ENCODE data around the gene MCEE. TPM values are rescaled to one million over a fixed set of nuclear protein-coding genes. Genes with fewer than 3 reads are reported as not detected.

The MCEE gene
- total and polyA plus RNA-seq, 7 experiments from 2014 or later, result 11.6 to 38.0 (median 18.9) TPM

DNA sequence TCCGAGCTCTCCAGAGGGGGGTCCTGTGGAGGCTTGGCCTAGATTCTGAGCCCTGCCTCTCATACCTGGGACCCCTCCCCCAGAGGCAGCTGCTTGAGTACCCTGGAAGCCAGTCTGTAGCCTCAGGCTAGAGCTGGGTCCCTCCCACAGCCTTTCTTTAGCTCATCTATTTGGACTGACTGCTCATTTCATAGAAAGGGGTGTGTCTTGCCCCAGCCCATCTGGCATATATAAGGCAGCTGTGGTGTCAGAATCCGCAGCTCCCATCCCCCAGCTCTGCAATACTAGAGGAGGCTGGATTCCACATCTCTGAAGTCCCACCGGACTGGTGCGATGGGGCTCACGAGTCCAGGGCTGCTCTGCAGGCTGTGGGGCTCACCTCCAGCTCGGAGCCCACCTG, 26.5 kb upstream of the MCEE start:
- Histone ChIP-seq H3K27me3 (ENCODE audit: control insufficient read depth in 2 of 2, insufficient read depth in 2 of 2, low read length in 2 of 2) (no peaks in the 10 kb centered on the region), H3K4me3 (ENCODE audit: low read length) (no peak overlapping the region), H3K36me3 (ENCODE audit: control insufficient read depth in 2 of 3, insufficient read depth in 3 of 3, low read length in 3 of 3) (no peaks in the 10 kb centered on the region), H3K9me3 (ENCODE audit: control insufficient read depth in 2 of 3, low read length in 3 of 3) (no peaks in the 10 kb centered on the region), H3K27ac (ENCODE audit: low read depth, low read length) (no peak overlapping the region), H3K4me1 (ENCODE audit: control insufficient read depth in 2 of 2, insufficient read depth in 2 of 2, low read length in 2 of 2) (no peaks in the 10 kb centered on the region)
- intact Hi-C loops (cut with micrococcal nuclease), result loop anchor here in 1 of 2 donors (5.0 kb wide), 2 partner anchors 141 to 176 kb away; partner anchors contain the start of gene ZNF638
- ATAC-seq, result no peak
- Mint-ChIP-seq H3K27ac (no peak overlapping the region), H3K27me3 (peaks cover 0 to 6% (median 4%) of the 10 kb centered on the region in 5 donors), H3K9me3 (no peaks in the 10 kb centered on the region), H3K4me3 (no peak overlapping the region), H3K36me3 (no peaks in the 10 kb centered on the region), H3K4me1 (peaks cover 5 to 10% (median 7%) of the 10 kb centered on the region in 7 donors)
- ChIA-PET CTCF (interaction anchor here (0.8 to 1.4 kb wide), 2 partner anchors 125 to 354 kb away, joined by 3 to 4 read pairs; no protein-coding TSS in a partner anchor), POLR2A (no interaction called here)
- no peak for DNase-seq

DNA sequence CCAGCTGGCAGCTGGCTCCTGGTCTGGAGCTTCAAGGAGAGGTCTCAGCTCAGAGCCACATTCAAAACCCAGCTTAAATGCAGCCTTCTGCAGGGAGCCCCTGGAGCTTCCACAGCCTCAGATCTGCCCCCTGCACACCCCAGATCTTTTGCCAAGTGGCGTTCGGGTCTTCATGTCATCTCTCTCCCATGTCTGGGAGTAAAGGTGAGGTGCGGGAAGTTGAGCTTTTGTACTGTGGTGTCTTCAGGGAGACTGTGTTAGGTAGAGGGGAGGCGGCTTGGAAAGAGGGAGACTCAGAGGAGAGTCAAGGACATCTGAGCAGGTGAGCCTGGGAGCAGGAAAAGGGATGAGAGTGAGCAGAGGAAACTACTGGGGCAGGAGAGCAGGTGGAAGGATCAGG, 25.8 kb upstream of the MCEE start:
- H3K27ac Mint-ChIP-seq, result no peak overlapping the region
- intact Hi-C loops (cut with micrococcal nuclease), result loop anchor here in 1 of 2 donors (5.0 kb wide), 2 partner anchors 141 to 176 kb away; partner anchors contain the start of gene ZNF638
- CTCF ChIA-PET, result interaction anchor here (0.7 to 2.0 kb wide), 4 partner anchors 11 to 355 kb away, joined by 3 to 8 read pairs (median 5); no protein-coding TSS in a partner anchor
- DNase-seq (no peak), ATAC-seq (no peak)
- H3K4me1 Mint-ChIP-seq, result peaks cover 5 to 10% (median 7%) of the 10 kb centered on the region in 7 donors
- H3K4me1 ChIP-seq (ENCODE audit: control insufficient read depth in 2 of 2, insufficient read depth in 2 of 2, low read length in 2 of 2), result no peaks in the 10 kb centered on the region
- no peak overlapping the region for H3K4me3 ChIP-seq (ENCODE audit: low read length)
- no peak overlapping the region for H3K27ac ChIP-seq (ENCODE audit: low read depth, low read length)
- H3K4me3 Mint-ChIP-seq, result peak overlapping the region in 2 of 10 donors; percentile 8 to 18
- no peaks in the 10 kb centered on the region for H3K27me3 ChIP-seq (ENCODE audit: control insufficient read depth in 2 of 2, insufficient read depth in 2 of 2, low read length in 2 of 2)
- no peaks in the 10 kb centered on the region for H3K9me3 Mint-ChIP-seq
- H3K27me3 Mint-ChIP-seq, result peaks cover 0 to 6% (median 4%) of the 10 kb centered on the region in 5 donors
- peaks cover 0 to under 1% (median 0%) of the 10 kb centered on the region in 3 experiments for H3K36me3 ChIP-seq (ENCODE audit: control insufficient read depth in 2 of 3, insufficient read depth in 3 of 3, low read length in 3 of 3)
- H3K36me3 Mint-ChIP-seq, result peaks cover 0 to 2% (median 0%) of the 10 kb centered on the region in 5 donors
- no peaks in the 10 kb centered on the region for H3K9me3 ChIP-seq (ENCODE audit: control insufficient read depth in 2 of 3, low read length in 3 of 3)
- POLR2A ChIA-PET, result no interaction called here

DNA sequence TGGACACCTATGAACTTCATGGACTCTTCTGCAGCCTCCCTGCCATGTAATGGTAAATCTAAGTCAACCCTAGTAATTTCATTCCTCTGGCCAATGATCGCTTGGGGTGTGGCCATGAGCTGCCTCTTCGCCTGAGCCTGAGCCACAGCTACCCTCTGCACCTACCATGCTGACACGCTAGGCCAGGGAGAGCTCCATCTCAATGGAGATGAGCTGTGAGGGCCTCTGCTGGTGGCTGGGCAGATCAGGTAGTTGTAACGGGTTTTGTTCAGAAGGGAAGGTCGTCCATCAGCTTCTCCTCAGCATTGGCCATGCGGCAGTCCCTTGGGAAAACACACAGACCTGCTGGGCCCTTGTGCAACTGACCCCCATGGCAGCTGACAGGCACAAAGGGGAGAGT, 24.8 kb upstream of the MCEE start:
- ChIA-PET POLR2A (no interaction called here), CTCF (interaction anchor here (1.8 to 2.0 kb wide), 2 partner anchors 10 to 144 kb away, joined by 6 to 8 read pairs; no protein-coding TSS in a partner anchor)
- no peak overlapping the region for H3K27ac ChIP-seq (ENCODE audit: low read depth, low read length)
- H3K27me3 Mint-ChIP-seq, result peaks cover 0 to 6% (median 4%) of the 10 kb centered on the region in 5 donors
- no peaks in the 10 kb centered on the region for H3K27me3 ChIP-seq (ENCODE audit: control insufficient read depth in 2 of 2, insufficient read depth in 2 of 2, low read length in 2 of 2)
- H3K9me3 ChIP-seq (ENCODE audit: control insufficient read depth in 2 of 3, low read length in 3 of 3), result no peaks in the 10 kb centered on the region
- H3K4me3 Mint-ChIP-seq, result no peak overlapping the region
- H3K4me3 ChIP-seq (ENCODE audit: low read length), result no peak overlapping the region
- intact Hi-C loops (cut with micrococcal nuclease), result loop anchor here in 1 of 2 donors (5.0 kb wide), 2 partner anchors 143 to 178 kb away; partner anchors contain the start of gene ZNF638
- H3K4me1 ChIP-seq (ENCODE audit: control insufficient read depth in 2 of 2, insufficient read depth in 2 of 2, low read length in 2 of 2), result no peaks in the 10 kb centered on the region
- no peak overlapping the region for H3K27ac Mint-ChIP-seq
- H3K4me1 Mint-ChIP-seq, result peaks cover 5 to 10% (median 7%) of the 10 kb centered on the region in 7 donors
- H3K9me3 Mint-ChIP-seq, result no peaks in the 10 kb centered on the region
- DNase-seq, result no peak
- H3K36me3 Mint-ChIP-seq, result peaks cover 4 to 9% (median 5%) of the 10 kb centered on the region in 5 donors
- peak; percentile 33 for ATAC-seq
- peaks cover 0 to 11% (median 0%) of the 10 kb centered on the region in 3 experiments for H3K36me3 ChIP-seq (ENCODE audit: control insufficient read depth in 2 of 3, insufficient read depth in 3 of 3, low read length in 3 of 3)

DNA sequence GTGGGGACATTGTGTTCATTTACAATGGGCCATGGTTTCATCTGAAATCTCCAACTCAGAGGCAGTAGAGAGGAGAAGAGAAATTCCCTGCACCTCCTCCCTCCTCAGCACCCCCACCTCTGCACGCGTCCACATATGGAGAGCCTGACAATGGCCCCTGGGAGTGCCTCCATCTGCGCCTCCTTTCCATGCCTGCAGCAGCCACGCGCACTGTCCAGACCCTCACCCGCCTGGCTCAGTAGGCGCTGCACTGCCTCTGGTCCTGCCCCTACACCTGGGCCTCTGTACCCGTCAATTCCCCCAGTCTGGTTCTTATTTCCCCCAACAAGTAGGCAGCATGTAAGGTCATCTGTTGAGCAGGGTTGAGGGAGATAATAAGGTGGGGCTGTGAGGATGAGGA, 24.2 kb upstream of the MCEE start:
- no peaks in the 10 kb centered on the region for H3K4me1 ChIP-seq (ENCODE audit: control insufficient read depth in 2 of 2, insufficient read depth in 2 of 2, low read length in 2 of 2)
- Mint-ChIP-seq H3K27ac (no peak overlapping the region), H3K4me3 (no peak overlapping the region), H3K27me3 (peaks cover 0 to 6% (median 4%) of the 10 kb centered on the region in 5 donors), H3K36me3 (peaks cover 4 to 13% (median 6%) of the 10 kb centered on the region in 5 donors), H3K9me3 (no peaks in the 10 kb centered on the region), H3K4me1 (peaks cover 5 to 10% (median 7%) of the 10 kb centered on the region in 7 donors)
- intact Hi-C loops (cut with micrococcal nuclease), result no loop called here
- no peak overlapping the region for H3K27ac ChIP-seq (ENCODE audit: low read depth, low read length)
- H3K4me3 ChIP-seq (ENCODE audit: low read length), result no peak overlapping the region
- DNase-seq, result no peak
- no peaks in the 10 kb centered on the region for H3K27me3 ChIP-seq (ENCODE audit: control insufficient read depth in 2 of 2, insufficient read depth in 2 of 2, low read length in 2 of 2)
- H3K9me3 ChIP-seq (ENCODE audit: control insufficient read depth in 2 of 3, low read length in 3 of 3), result no peaks in the 10 kb centered on the region
- no peak for ATAC-seq
- ChIA-PET CTCF (interaction anchor here (1.8 to 2.0 kb wide), 2 partner anchors 10 to 145 kb away, joined by 6 to 8 read pairs; no protein-coding TSS in a partner anchor), POLR2A (no interaction called here)
- peaks cover 0 to 16% (median 0%) of the 10 kb centered on the region in 3 experiments for H3K36me3 ChIP-seq (ENCODE audit: control insufficient read depth in 2 of 3, insufficient read depth in 3 of 3, low read length in 3 of 3)

DNA sequence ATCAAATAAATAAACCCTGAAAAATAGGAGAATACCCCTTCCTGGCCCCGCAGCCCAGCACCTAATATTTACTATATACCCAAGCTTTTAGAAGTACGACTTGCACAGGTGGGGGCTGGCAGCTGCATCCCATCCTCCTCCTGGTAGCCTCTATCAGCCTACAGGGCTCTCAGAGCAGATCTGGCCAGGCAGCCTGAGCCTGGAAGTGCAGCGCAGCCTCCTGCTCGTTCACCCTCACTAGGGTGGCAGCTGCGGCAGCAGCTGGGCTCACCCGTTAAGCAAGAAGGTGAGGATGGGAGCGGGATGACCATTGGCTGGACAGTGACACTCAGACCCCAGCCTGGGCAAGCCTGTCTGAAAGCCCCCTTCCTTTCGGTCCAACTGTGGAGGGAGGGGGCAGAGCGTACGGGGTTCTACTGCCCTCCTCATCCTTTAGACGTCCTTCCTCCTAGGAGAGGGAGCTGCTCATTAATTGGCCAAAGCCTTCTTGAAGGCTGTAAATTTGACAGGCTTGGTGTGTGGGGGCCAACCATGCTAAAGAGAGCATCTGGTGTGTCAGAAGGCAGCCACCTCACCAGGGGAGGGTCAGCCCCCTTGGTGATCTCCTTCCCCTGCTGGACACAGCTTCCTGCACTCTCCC, 23.7 kb upstream of the MCEE start:
- intact Hi-C loops (cut with micrococcal nuclease), result no loop called here
- CTCF ChIA-PET, result no interaction called here
- H3K27ac Mint-ChIP-seq, result no peak overlapping the region
- POLR2A ChIA-PET, result no interaction called here
- peaks cover 5 to 10% (median 7%) of the 10 kb centered on the region in 7 donors for H3K4me1 Mint-ChIP-seq
- Histone ChIP-seq H3K4me1 (ENCODE audit: control insufficient read depth in 2 of 2, insufficient read depth in 2 of 2, low read length in 2 of 2) (no peaks in the 10 kb centered on the region), H3K27ac (ENCODE audit: low read depth, low read length) (no peak overlapping the region), H3K36me3 (ENCODE audit: control insufficient read depth in 2 of 3, insufficient read depth in 3 of 3, low read length in 3 of 3) (peaks cover 0 to 21% (median 5%) of the 10 kb centered on the region in 3 experiments), H3K9me3 (ENCODE audit: control insufficient read depth in 2 of 3, low read length in 3 of 3) (no peaks in the 10 kb centered on the region), H3K4me3 (ENCODE audit: low read length) (no peak overlapping the region), H3K27me3 (ENCODE audit: control insufficient read depth in 2 of 2, insufficient read depth in 2 of 2, low read length in 2 of 2) (no peaks in the 10 kb centered on the region)
- H3K9me3 Mint-ChIP-seq, result no peaks in the 10 kb centered on the region
- DNase-seq (no peak), ATAC-seq (no peak)
- H3K27me3 Mint-ChIP-seq, result peaks cover 0 to 6% (median 4%) of the 10 kb centered on the region in 5 donors
- H3K36me3 Mint-ChIP-seq, result peaks cover 4 to 19% (median 7%) of the 10 kb centered on the region in 5 donors
- no peak overlapping the region for H3K4me3 Mint-ChIP-seq

DNA sequence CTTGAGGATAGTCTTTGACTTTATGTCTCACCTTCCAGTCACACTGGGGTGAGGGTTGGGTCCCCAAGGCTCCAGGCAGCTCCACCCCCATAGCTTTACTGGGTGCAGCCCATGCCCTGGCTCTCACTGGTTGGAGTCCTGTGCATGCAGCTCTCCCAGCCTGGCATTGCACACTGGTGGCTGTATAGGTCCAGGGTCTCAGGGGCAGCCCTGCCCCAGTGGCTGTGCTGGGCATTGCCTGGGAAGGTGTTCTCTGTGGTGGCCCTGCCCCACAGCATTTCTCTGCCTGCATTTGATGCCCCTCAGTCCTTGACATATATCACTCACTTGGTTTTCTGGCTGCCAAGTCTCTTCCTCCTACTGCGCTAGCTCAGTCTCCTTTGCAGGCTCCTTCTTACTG, 21.6 kb upstream of the MCEE start:
- peaks cover 9 to 33% (median 13%) of the 10 kb centered on the region in 5 donors for H3K36me3 Mint-ChIP-seq
- peaks cover 0 to 4% (median 0%) of the 10 kb centered on the region in 5 donors for H3K27me3 Mint-ChIP-seq
- Histone ChIP-seq H3K36me3 (ENCODE audit: control insufficient read depth in 2 of 3, insufficient read depth in 3 of 3, low read length in 3 of 3) (peaks cover 6 to 42% (median 19%) of the 10 kb centered on the region in 3 experiments), H3K9me3 (ENCODE audit: control insufficient read depth in 2 of 3, low read length in 3 of 3) (no peaks in the 10 kb centered on the region), H3K27me3 (ENCODE audit: control insufficient read depth in 2 of 2, insufficient read depth in 2 of 2, low read length in 2 of 2) (no peaks in the 10 kb centered on the region), H3K4me3 (ENCODE audit: low read length) (no peak overlapping the region), H3K27ac (ENCODE audit: low read depth, low read length) (no peak overlapping the region), H3K4me1 (ENCODE audit: control insufficient read depth in 2 of 2, insufficient read depth in 2 of 2, low read length in 2 of 2) (no peaks in the 10 kb centered on the region)
- ChIA-PET CTCF (no interaction called here), POLR2A (no interaction called here)
- no peaks in the 10 kb centered on the region for H3K9me3 Mint-ChIP-seq
- H3K4me1 Mint-ChIP-seq, result peaks cover 0 to 2% (median 0%) of the 10 kb centered on the region in 7 donors
- intact Hi-C loops (cut with micrococcal nuclease), result no loop called here
- H3K4me3 Mint-ChIP-seq, result no peak overlapping the region
- no peak for DNase-seq
- peak overlapping the region in 1 of 9 donors; percentile 6 for H3K27ac Mint-ChIP-seq
- ATAC-seq, result no peak
